Glutamatergic neuron (in vitro differentiated cells): Measurements from ENCODE around the gene TUBB1. TPM values are rescaled to one million over a fixed set of nuclear protein-coding genes. Genes with fewer than 3 reads are reported as not detected.

Experiments
- DNase-seq: peaks from one replicate; pipeline ENCODE4 v3.0.0; 2022
- H3K27ac Mint-ChIP-seq: one replicate; pipeline ENCODE4 v1.8.0; 2020; ENCODE audit warnings: mild to moderate bottlenecking, mixed read lengths, inconsistent platforms; ENCODE audit not compliant: unreplicated experiment
- H3K27me3 Mint-ChIP-seq: one replicate; pipeline ENCODE4 v1.8.0; 2020; ENCODE audit warnings: mild to moderate bottlenecking, moderate library complexity, mixed read lengths, inconsistent platforms; ENCODE audit not compliant: unreplicated experiment
- H3K36me3 Mint-ChIP-seq: one replicate; pipeline ENCODE4 v1.8.0; 2020; ENCODE audit warnings: mild to moderate bottlenecking, mixed read lengths, inconsistent platforms; ENCODE audit not compliant: unreplicated experiment
- H3K4me1 Mint-ChIP-seq: one replicate; pipeline ENCODE4 v1.8.0; 2020; ENCODE audit warnings: mild to moderate bottlenecking, low read depth, mixed read lengths, inconsistent platforms; ENCODE audit not compliant: unreplicated experiment
- H3K4me3 Mint-ChIP-seq: one replicate; pipeline ENCODE4 v1.8.0; 2020; ENCODE audit warnings: mild to moderate bottlenecking, mixed read lengths, inconsistent platforms; ENCODE audit not compliant: unreplicated experiment
- H3K9me3 Mint-ChIP-seq: one replicate; pipeline ENCODE4 v1.8.0; 2020; ENCODE audit warnings: mild to moderate bottlenecking, moderate library complexity, mixed read lengths, inconsistent platforms; ENCODE audit not compliant: unreplicated experiment
- total RNA-seq: library from RNA; stranded (reverse); fragmentation: NEBNext Ultra II Directional; extraction: Animal tissue kit (Norgen Biotek cat#: 25700); gene quantifications from one replicate; pipeline ENCODE4 v1.2.1, GENCODE V29; 2021; ENCODE audit not compliant: unreplicated experiment
- TF ChIP-seq, protein P1 (sequence below): fragments of 200-600 bp; sonication (generic); IDR thresholded peaks from one replicate; pipeline ENCODE4 v1.5.0; 2021; ENCODE audit not compliant: partially characterized antibody, unreplicated experiment

Gene TUBB1
- total RNA-seq, 1 donor from 2014 or later = not detected

DNA sequence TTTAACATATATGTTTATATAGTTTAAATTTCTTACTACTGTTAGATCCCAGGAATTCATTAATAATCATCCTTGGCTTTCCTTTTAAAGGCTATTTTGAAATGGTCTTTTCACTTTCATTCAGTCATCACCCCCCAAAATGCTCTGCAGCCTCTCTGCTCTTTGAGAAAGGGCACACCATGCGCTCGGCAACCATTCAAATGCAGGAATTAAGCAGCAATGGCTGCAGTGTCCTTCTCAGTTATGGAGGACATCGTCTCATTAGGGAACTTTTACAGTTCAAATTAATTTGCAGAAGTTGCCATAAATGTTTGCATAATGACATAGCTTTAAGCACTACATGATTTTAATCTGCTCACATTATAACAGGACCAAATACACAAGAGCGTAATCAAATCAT, 6.3 kb downstream of the TUBB1 start:
- no peak for DNase-seq
- Mint-ChIP-seq H3K27me3 (no peaks in the 10 kb centered on the region), H3K4me3 (no peak overlapping the region), H3K9me3 (no peaks in the 10 kb centered on the region), H3K27ac (no peak overlapping the region), H3K4me1 (peaks cover 12% of the 10 kb centered on the region), H3K36me3 (no peaks in the 10 kb centered on the region)
- TF ChIP-seq, protein P1, sequence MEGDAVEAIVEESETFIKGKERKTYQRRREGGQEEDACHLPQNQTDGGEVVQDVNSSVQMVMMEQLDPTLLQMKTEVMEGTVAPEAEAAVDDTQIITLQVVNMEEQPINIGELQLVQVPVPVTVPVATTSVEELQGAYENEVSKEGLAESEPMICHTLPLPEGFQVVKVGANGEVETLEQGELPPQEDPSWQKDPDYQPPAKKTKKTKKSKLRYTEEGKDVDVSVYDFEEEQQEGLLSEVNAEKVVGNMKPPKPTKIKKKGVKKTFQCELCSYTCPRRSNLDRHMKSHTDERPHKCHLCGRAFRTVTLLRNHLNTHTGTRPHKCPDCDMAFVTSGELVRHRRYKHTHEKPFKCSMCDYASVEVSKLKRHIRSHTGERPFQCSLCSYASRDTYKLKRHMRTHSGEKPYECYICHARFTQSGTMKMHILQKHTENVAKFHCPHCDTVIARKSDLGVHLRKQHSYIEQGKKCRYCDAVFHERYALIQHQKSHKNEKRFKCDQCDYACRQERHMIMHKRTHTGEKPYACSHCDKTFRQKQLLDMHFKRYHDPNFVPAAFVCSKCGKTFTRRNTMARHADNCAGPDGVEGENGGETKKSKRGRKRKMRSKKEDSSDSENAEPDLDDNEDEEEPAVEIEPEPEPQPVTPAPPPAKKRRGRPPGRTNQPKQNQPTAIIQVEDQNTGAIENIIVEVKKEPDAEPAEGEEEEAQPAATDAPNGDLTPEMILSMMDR = no peak

DNA sequence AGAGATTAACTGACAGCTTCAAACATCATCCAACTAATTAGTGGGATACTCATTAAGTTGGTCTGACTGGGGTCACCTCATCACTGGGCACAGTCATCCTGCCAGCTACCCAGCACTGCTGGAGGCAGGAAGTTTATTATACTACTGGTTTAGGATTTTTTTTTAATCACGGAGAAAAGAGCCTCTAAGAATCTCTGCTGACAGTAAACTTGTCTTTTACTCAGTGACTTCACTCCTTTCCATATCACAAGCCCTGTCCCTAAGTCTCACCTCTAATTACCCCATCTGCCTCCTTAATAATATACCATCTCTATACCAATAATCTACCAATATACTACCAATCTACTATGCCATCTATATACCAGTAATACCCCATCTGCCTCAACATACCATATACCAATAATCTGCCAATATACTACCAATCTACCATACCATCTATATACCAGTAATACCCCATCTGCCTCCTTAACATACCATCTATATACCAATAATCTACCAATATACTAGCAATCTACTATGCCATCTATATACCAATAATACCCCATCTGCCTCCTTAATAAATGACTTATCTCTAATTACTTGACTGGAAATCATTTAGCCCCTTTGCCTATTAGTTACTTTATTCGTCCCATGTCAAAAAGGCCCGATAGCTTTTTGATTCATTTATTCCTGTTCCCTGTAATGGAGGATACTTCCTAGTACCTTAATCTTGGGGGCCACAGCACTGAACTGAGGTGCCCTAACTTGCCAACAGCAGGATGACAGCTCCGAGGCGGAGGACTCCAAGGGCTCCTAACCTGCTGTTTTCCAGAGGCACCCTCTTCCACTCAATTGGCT, 7.9 kb downstream of the TUBB1 start:
- no peaks in the 10 kb centered on the region for H3K36me3 Mint-ChIP-seq
- no peaks in the 10 kb centered on the region for H3K27me3 Mint-ChIP-seq
- peaks cover 18% of the 10 kb centered on the region for H3K4me1 Mint-ChIP-seq
- TF ChIP-seq, protein P1 = no peak
- no peak overlapping the region for H3K27ac Mint-ChIP-seq
- no peaks in the 10 kb centered on the region for H3K9me3 Mint-ChIP-seq
- no peak overlapping the region for H3K4me3 Mint-ChIP-seq
- no peak for DNase-seq

DNA sequence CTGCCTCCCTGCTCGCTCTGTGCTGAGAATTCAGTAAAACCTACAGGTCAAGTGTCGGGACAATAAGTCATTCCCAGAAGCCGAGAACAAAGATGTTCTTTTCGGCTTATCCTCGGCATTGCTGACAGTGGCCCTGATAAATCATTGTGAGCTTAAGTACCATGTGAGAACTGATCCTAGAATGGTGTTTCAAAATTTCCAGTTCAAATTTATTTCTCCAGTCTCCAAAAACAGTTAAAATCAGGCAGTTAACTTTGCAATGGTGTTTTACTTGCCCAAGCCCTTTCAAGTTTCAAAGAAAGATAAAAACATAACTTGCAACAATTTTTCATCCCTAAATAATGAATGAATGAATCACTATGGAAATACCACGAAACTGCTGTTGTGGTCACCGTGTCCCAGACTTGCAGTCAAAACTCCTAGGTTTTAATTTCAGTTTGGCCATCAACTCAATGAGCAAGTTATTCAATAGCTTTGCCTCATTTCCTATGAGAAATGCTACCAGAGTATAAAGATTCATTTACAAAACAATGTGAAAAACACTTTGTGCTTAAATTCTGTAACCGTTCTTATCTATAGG, 8.6 kb downstream of the TUBB1 start:
- H3K4me1 Mint-ChIP-seq = peaks cover 18% of the 10 kb centered on the region
- H3K9me3 Mint-ChIP-seq = peaks cover 1% of the 10 kb centered on the region
- TF ChIP-seq, protein P1 = no peak
- no peak overlapping the region for H3K4me3 Mint-ChIP-seq
- no peaks in the 10 kb centered on the region for H3K36me3 Mint-ChIP-seq
- H3K27ac Mint-ChIP-seq = no peak overlapping the region
- DNase-seq = no peak
- H3K27me3 Mint-ChIP-seq = no peaks in the 10 kb centered on the region

DNA sequence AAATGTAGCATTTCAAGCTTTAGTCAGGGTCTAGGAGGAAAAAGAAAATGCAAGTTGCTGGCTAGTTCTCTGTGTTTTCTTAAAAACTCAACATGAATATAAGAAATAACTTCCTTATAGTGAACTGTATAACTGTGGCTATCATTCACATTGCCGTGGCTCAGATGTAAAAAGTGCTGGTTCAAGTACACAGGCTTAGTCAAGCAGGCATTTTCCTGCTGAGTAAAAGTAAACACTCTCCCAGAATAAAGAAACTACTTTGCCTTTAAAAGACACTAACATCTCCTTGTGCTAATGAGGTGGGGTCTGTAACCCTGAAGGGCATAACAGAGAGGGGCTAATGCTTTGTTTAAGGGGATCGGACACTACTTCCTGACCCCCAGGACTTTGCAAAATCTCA, 9.6 kb downstream of the TUBB1 start:
- peaks cover 2% of the 10 kb centered on the region for H3K9me3 Mint-ChIP-seq
- H3K27ac Mint-ChIP-seq = no peak overlapping the region
- no peaks in the 10 kb centered on the region for H3K36me3 Mint-ChIP-seq
- no peaks in the 10 kb centered on the region for H3K27me3 Mint-ChIP-seq
- peak overlapping the region; percentile 56 for H3K4me3 Mint-ChIP-seq
- peaks cover 18% of the 10 kb centered on the region for H3K4me1 Mint-ChIP-seq
- TF ChIP-seq, protein P1 = no peak
- no peak for DNase-seq
